ENCODE measurements around the gene PGAP1.

PGAP1 gene

DNA sequence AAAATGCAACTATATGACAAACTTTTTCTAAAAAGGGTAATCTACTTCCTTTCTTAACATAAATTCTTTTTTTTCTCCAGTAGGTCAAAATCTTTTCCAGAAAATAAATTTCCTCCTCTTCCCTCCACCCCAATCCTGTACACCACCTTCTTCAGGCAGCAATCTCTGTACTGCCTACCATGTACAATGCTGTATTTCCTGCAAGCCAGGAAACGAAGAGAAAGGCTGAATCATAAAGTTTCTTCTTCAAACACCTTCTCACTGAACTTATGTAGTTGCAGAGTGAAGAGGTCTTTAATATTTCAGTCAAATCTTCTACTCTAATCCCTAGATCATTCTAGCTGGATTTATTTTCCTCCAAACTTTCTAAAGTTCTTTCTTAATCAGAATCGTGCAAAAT, 99.2 kb downstream of the PGAP1 start:
- Histone ChIP-seq H3K27ac (ENCODE audit: low read depth, low read length) (no peak overlapping the region), H3K4me3 (ENCODE audit: low read depth in 1 of 2, low read length in 2 of 2) (no peak overlapping the region), H3K27me3 (ENCODE audit: control insufficient read depth in 1 of 2, insufficient read depth in 2 of 2, low read length in 2 of 2) (no peaks in the 10 kb centered on the region), H3K4me1 (ENCODE audit: insufficient read depth, low read length) (no peaks in the 10 kb centered on the region), H3K36me3 (ENCODE audit: insufficient read depth, low read length) (no peaks in the 10 kb centered on the region), H3K9ac (ENCODE audit: low read length) (no peak overlapping the region), H3K9me3 (ENCODE audit: low read length) (no peaks in the 10 kb centered on the region)

GRCh38 chr2:196823750-196824522, 102.6 kb downstream of the PGAP1 start:
- H3K4me1 ChIP-seq (ENCODE audit: insufficient read depth, low read length) = no peaks in the 10 kb centered on the region

GRCh38 chr2:196821195-196821594, 105.3 kb downstream of the PGAP1 start:
- Histone ChIP-seq H3K4me3 (ENCODE audit: low read depth in 1 of 2, low read length in 2 of 2) (no peak overlapping the region), H3K9me3 (ENCODE audit: low read length) (no peaks in the 10 kb centered on the region), H3K4me1 (ENCODE audit: insufficient read depth, low read length) (no peaks in the 10 kb centered on the region), H3K27me3 (ENCODE audit: control insufficient read depth in 1 of 2, insufficient read depth in 2 of 2, low read length in 2 of 2) (no peaks in the 10 kb centered on the region), H3K9ac (ENCODE audit: low read length) (no peak overlapping the region), H3K27ac (ENCODE audit: low read depth, low read length) (no peak overlapping the region), H3K36me3 (ENCODE audit: insufficient read depth, low read length) (no peaks in the 10 kb centered on the region)

More at GRCh38 chr2:196823750-196824522, 102.6 kb downstream of the PGAP1 start:
- H3K27ac ChIP-seq (ENCODE audit: low read depth, low read length) = no peak overlapping the region
- no peak overlapping the region for H3K9ac ChIP-seq (ENCODE audit: low read length)
- H3K4me3 ChIP-seq (ENCODE audit: low read depth in 1 of 2, low read length in 2 of 2) = no peak overlapping the region
- H3K9me3 ChIP-seq (ENCODE audit: low read length) = no peaks in the 10 kb centered on the region
- H3K27me3 ChIP-seq (ENCODE audit: control insufficient read depth in 1 of 2, insufficient read depth in 2 of 2, low read length in 2 of 2) = no peaks in the 10 kb centered on the region
- no peaks in the 10 kb centered on the region for H3K36me3 ChIP-seq (ENCODE audit: insufficient read depth, low read length)

GRCh38 chr2:196809260-196809659, 117.2 kb downstream of the PGAP1 start, which contains the start of gene C2orf66:
Gene C2orf66 (minus strand): TSS chr2:196809355. CDS start chr2:196809336, 19 bp downstream.
- H3K4me1 ChIP-seq (ENCODE audit: insufficient read depth, low read length) = no peaks in the 10 kb centered on the region
- H3K9ac ChIP-seq (ENCODE audit: low read length) = no peak within 1 kb of the TSS
- H3K9me3 ChIP-seq (ENCODE audit: low read length) = no peaks in the 10 kb centered on the region
- no peaks in the 10 kb centered on the region for H3K27me3 ChIP-seq (ENCODE audit: control insufficient read depth in 1 of 2, insufficient read depth in 2 of 2, low read length in 2 of 2)
- H3K27ac ChIP-seq (ENCODE audit: low read depth, low read length) = no peak within 1 kb of the TSS
- no peaks in the 10 kb centered on the region for H3K36me3 ChIP-seq (ENCODE audit: insufficient read depth, low read length)
- no peak within 1 kb of the TSS for H3K4me3 ChIP-seq (ENCODE audit: low read depth in 1 of 2, low read length in 2 of 2)

- no peaks in the 10 kb centered on the region for H3K4me1 ChIP-seq (ENCODE audit: insufficient read depth, low read length)
- no peak overlapping the region for H3K9ac ChIP-seq (ENCODE audit: low read length)
- no peaks in the 10 kb centered on the region for H3K9me3 ChIP-seq (ENCODE audit: low read length)
- no peaks in the 10 kb centered on the region for H3K36me3 ChIP-seq (ENCODE audit: insufficient read depth, low read length)
- no peaks in the 10 kb centered on the region for H3K27me3 ChIP-seq (ENCODE audit: control insufficient read depth in 1 of 2, insufficient read depth in 2 of 2, low read length in 2 of 2)
- no peak overlapping the region for H3K27ac ChIP-seq (ENCODE audit: low read depth, low read length)
- no peak overlapping the region for H3K4me3 ChIP-seq (ENCODE audit: low read depth in 1 of 2, low read length in 2 of 2)
Observed at GRCh38 chr2:196808083-196808665, 118.3 kb downstream of the PGAP1 start.

DNA sequence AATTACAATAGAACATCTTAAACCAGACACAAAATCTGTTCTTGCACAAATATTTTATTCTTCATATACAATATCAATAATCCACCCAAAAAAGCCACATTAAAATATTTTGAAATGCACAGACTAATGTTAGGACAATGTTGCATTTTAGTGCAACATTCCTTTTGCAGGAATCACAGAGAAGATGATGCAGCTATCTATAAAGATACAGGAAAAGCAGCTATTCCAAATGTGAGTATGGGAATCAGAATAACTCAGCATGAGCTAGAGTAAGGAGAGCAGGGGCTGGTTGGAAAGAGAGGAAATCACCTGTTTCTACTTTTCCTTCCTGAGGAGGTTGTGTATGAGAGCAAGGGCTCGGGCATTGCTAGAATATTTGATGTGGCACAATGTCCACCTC, 122.1 kb downstream of the PGAP1 start:
- no peak overlapping the region for H3K27ac ChIP-seq (ENCODE audit: low read depth, low read length)
- no peak overlapping the region for H3K4me3 ChIP-seq (ENCODE audit: low read depth in 1 of 2, low read length in 2 of 2)
- H3K4me1 ChIP-seq (ENCODE audit: insufficient read depth, low read length) = no peaks in the 10 kb centered on the region
- H3K9ac ChIP-seq (ENCODE audit: low read length) = no peak overlapping the region
- no peaks in the 10 kb centered on the region for H3K9me3 ChIP-seq (ENCODE audit: low read length)
- no peaks in the 10 kb centered on the region for H3K27me3 ChIP-seq (ENCODE audit: control insufficient read depth in 1 of 2, insufficient read depth in 2 of 2, low read length in 2 of 2)
- H3K36me3 ChIP-seq (ENCODE audit: insufficient read depth, low read length) = no peaks in the 10 kb centered on the region

GRCh38 chr2:196802401-196802800, 124.1 kb downstream of the PGAP1 start:
- Histone ChIP-seq H3K9me3 (ENCODE audit: low read length) (no peaks in the 10 kb centered on the region), H3K36me3 (ENCODE audit: insufficient read depth, low read length) (peaks cover 4% of the 10 kb centered on the region), H3K4me3 (ENCODE audit: low read depth in 1 of 2, low read length in 2 of 2) (no peak overlapping the region), H3K27ac (ENCODE audit: low read depth, low read length) (no peak overlapping the region), H3K27me3 (ENCODE audit: control insufficient read depth in 1 of 2, insufficient read depth in 2 of 2, low read length in 2 of 2) (no peaks in the 10 kb centered on the region), H3K9ac (ENCODE audit: low read length) (no peak overlapping the region), H3K4me1 (ENCODE audit: insufficient read depth, low read length) (peaks cover 9% of the 10 kb centered on the region)

DNA sequence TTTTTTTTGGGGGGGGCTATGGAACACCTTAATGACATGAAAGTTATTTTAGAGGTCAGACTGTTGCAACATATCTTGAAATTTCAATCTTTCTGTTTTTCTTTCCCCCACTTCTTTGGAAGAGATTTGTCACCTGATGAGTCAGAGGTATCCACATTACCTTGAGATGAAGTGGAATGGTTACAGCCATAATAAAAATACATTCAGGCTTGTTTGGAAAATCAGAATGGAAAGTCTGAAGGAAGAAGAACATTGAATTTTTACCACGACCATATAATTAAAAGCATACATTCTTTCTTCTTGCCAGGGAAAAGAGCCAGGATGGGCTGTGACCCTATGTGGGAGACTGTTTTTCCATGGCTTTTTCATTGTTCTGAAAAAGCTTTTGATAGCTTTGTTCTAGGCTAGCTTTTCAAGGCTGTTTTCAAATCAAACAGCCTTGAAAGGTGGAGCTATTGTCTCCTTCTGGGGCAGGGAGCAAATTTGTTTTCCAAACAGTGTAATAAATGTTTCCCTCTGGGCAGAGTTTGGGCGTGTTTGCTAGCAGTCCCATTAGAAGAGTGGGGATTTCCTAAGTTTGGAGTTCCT, 124.7 kb downstream of the PGAP1 start:
- Histone ChIP-seq H3K4me1 (ENCODE audit: insufficient read depth, low read length) (peaks cover 15% of the 10 kb centered on the region), H3K27me3 (ENCODE audit: control insufficient read depth in 1 of 2, insufficient read depth in 2 of 2, low read length in 2 of 2) (no peaks in the 10 kb centered on the region), H3K9ac (ENCODE audit: low read length) (no peak overlapping the region), H3K9me3 (ENCODE audit: low read length) (no peaks in the 10 kb centered on the region), H3K36me3 (ENCODE audit: insufficient read depth, low read length) (peaks cover 10% of the 10 kb centered on the region), H3K27ac (ENCODE audit: low read depth, low read length) (no peak overlapping the region), H3K4me3 (ENCODE audit: low read depth in 1 of 2, low read length in 2 of 2) (no peak overlapping the region)

DNA sequence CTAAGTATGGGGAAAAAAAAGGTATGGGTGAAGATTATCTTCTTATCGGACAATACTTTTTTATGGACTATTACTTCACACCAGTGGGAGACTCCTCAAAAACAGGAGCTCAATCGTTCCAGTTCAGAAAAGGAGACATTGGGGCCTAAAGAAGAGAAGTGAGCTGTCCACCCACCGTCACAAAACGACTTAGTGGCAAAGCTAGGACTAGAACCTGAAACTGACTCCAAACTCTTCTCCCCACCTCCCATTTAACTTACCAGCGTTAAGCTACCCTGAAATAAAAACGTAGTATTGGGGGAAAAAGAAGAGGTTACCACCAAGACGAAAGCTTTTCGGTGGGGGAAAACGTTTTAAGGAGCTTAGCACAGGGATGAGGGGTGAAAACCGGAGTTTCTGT, 127.5 kb downstream of the PGAP1 start:
- Histone ChIP-seq H3K9ac (ENCODE audit: low read length) (peak overlapping the region; percentile 57), H3K36me3 (ENCODE audit: insufficient read depth, low read length) (peaks cover 19% of the 10 kb centered on the region), H3K27ac (ENCODE audit: low read depth, low read length) (peak overlapping the region; percentile 78), H3K4me1 (ENCODE audit: insufficient read depth, low read length) (peaks cover 15% of the 10 kb centered on the region), H3K9me3 (ENCODE audit: low read length) (no peaks in the 10 kb centered on the region), H3K27me3 (ENCODE audit: control insufficient read depth in 1 of 2, insufficient read depth in 2 of 2, low read length in 2 of 2) (no peaks in the 10 kb centered on the region), H3K4me3 (ENCODE audit: low read depth in 1 of 2, low read length in 2 of 2) (peak overlapping the region; percentile 82 to 93)

DNA sequence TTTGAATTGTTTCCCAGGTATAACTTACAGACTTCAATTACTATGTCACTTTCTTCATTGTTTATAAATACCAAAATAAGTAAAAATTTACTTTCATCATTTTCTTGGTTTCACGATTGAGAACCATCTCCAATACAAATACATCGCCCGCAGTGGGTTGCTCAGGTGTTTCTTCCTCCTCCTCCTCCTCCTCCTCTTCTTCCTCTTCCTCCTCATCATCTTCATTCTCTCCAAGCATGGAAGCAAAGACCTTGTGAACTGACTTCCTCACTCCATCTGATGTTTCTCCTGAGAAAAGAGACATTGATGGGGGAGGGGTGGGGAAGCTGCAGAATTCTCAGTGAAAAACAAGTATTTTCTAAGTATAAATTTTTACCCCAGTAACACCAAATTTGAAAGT, 133.6 kb downstream of the PGAP1 start:
- Histone ChIP-seq H3K36me3 (ENCODE audit: insufficient read depth, low read length) (peaks cover 55% of the 10 kb centered on the region), H3K4me1 (ENCODE audit: insufficient read depth, low read length) (peaks cover 10% of the 10 kb centered on the region), H3K9me3 (ENCODE audit: low read length) (no peaks in the 10 kb centered on the region), H3K27ac (ENCODE audit: low read depth, low read length) (no peak overlapping the region), H3K27me3 (ENCODE audit: control insufficient read depth in 1 of 2, insufficient read depth in 2 of 2, low read length in 2 of 2) (no peaks in the 10 kb centered on the region), H3K4me3 (ENCODE audit: low read depth in 1 of 2, low read length in 2 of 2) (no peak overlapping the region), H3K9ac (ENCODE audit: low read length) (no peak overlapping the region)

- H3K36me3 ChIP-seq (ENCODE audit: insufficient read depth, low read length) = peaks cover 64% of the 10 kb centered on the region
- no peak overlapping the region for H3K9ac ChIP-seq (ENCODE audit: low read length)
- H3K4me1 ChIP-seq (ENCODE audit: insufficient read depth, low read length) = no peaks in the 10 kb centered on the region
- H3K27me3 ChIP-seq (ENCODE audit: control insufficient read depth in 1 of 2, insufficient read depth in 2 of 2, low read length in 2 of 2) = no peaks in the 10 kb centered on the region
- H3K27ac ChIP-seq (ENCODE audit: low read depth, low read length) = no peak overlapping the region
- H3K4me3 ChIP-seq (ENCODE audit: low read depth in 1 of 2, low read length in 2 of 2) = no peak overlapping the region
- H3K9me3 ChIP-seq (ENCODE audit: low read length) = no peaks in the 10 kb centered on the region
Observed at GRCh38 chr2:196783431-196784094, 142.9 kb downstream of the PGAP1 start.

Data from muscle layer of colon (tissue), 2 donors.